GM18502 (cell line): ENCODE results near the gene ADAMTSL4.
"Not testable (repeated sequence)": the region's sequence is repeated elsewhere in the genome, so short reads cannot be mapped to it uniquely, and the experiment has no call there.

Experiments used
- ATAC-seq: cut with Tn5 transposase; IDR thresholded peaks from one replicate; pipeline ENCODE4 v1.9.1; 2021; ENCODE audit warnings: mild to moderate bottlenecking; ENCODE audit not compliant: unreplicated experiment, poor library complexity

The ADAMTSL4 gene

GRCh38 chr1:150565240-150565991 is 16.2 kb downstream of the ADAMTSL4 start:
- not testable (repeated sequence) for ATAC-seq

GRCh38 chr1:150566589-150567340 is 17.6 kb downstream of the ADAMTSL4 start:
- no peak for ATAC-seq

- ATAC-seq, result peak; percentile 37
These were observed 18.1 kb downstream of the ADAMTSL4 start for GRCh38 chr1:150567341-150567716.

- ATAC-seq, result peak; percentile 28
These were observed 18.7 kb downstream of the ADAMTSL4 start for GRCh38 chr1:150567717-150568593.

- no peak for ATAC-seq
These were observed 19.4 kb downstream of the ADAMTSL4 start for GRCh38 chr1:150568594-150568966.

- ATAC-seq, result no peak
These were observed 23.9 kb downstream of the ADAMTSL4 start for GRCh38 chr1:150572918-150573647.

GRCh38 chr1:150573648-150574071 is 24.5 kb downstream of the ADAMTSL4 start:
- ATAC-seq, result not testable (repeated sequence)

- ATAC-seq, result no peak
These were observed 25.3 kb downstream of the ADAMTSL4 start for GRCh38 chr1:150574260-150575071.

GRCh38 chr1:150575072-150575489 is 25.9 kb downstream of the ADAMTSL4 start:
- ATAC-seq, result no peak

- no peak for ATAC-seq
These were observed 26.5 kb downstream of the ADAMTSL4 start for GRCh38 chr1:150575518-150576366.

GRCh38 chr1:150576367-150576711 is 27.1 kb downstream of the ADAMTSL4 start:
- no peak for ATAC-seq

GRCh38 chr1:150576794-150577556 is 27.8 kb downstream of the ADAMTSL4 start:
- no peak for ATAC-seq

- ATAC-seq, result no peak
These were observed 28.5 kb downstream of the ADAMTSL4 start for GRCh38 chr1:150577557-150578271.

- no peak for ATAC-seq
These were observed 29.3 kb downstream of the ADAMTSL4 start for GRCh38 chr1:150578272-150579109.

- peak; percentile 90 for ATAC-seq
These were observed 30.1 kb downstream of the ADAMTSL4 start, which contains the start of gene MCL1 for GRCh38 chr1:150579110-150579944. TSS of gene MCL1 (minus strand) at chr1:150579610. CDS start at chr1:150579530, 80 bp downstream.
